ENCODE data around the gene TSC22D1. TPM values are rescaled to one million over a fixed set of nuclear protein-coding genes. Genes with fewer than 3 reads are reported as not detected.
"Not testable (repeated sequence)": the region's sequence is repeated elsewhere in the genome, so short reads cannot be mapped to it uniquely, and the experiment has no call there.

The TSC22D1 gene
- total RNA-seq, 1 donor from 2014 or later, result 259 TPM

GRCh38 chr13:44506251-44506650 is 69.9 kb downstream of the TSC22D1 start:
- no peak for DNase-seq (ENCODE audit: low read depth)

DNA sequence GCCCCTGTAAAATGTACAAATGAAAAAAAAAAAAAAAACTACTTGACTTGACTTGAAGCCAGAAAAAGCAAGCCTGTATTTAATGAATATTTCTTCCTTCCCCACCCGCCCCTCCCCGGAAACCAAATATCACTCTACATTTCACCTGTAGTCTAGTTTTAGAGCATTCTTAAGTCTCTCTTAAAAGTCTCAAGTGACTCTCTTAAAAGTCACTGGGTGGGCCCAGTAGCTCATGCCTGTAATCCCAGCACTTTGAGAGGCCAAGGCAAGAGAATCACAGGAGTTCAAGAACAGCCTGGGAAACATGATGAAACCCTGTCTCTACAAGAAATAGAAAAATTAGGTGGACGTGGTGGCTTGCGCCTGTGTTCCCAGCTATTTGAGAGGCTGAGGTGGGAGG is 72.0 kb downstream of the TSC22D1 start:
- DNase-seq (ENCODE audit: low read depth), result no peak

DNA sequence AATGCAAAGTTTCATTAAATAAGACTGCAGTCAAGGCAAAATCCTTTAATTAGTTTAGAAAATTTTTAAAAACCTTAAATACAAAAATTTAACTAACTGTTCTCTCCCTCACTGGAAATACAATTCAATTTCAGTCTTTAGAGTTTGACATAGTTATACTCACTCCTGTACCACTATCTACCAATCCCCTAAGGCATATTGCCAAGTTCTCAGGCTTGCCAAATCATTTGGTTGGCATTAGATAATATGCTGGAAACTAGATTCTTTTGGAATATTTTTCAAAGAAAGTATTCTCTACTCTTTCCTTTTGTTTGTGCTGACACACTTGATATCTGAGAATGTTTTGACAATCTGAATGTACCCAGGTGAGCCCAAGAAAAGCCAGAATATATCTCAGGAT is 77.2 kb downstream of the TSC22D1 start:
- peak; percentile 51 for DNase-seq (ENCODE audit: low read depth)

DNA sequence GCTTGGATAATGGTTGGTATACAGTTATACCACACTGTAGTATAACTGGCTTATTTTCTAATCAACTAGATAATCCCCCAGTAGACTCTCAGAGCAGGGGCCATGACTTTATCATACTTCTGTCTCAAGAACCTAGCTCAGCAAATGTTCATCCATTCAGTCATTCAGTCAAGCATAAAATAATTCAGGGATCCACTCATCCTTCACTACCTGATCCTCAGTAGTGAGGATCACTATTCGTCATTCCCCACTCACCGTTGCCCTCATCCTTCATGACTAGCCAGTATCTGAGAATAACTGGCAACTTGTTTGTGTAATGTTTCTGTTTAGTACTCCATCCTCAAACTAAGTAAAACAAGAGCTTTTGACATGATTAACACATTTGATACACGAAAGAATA is 77.6 kb downstream of the TSC22D1 start:
- DNase-seq (ENCODE audit: low read depth), result peak; percentile 56

- no peak for DNase-seq (ENCODE audit: low read depth)
Measured at GRCh38 chr13:44497801-44498200, 78.3 kb downstream of the TSC22D1 start.

GRCh38 chr13:44493213-44493812 is 82.8 kb downstream of the TSC22D1 start:
- no peak for DNase-seq (ENCODE audit: low read depth)

DNA sequence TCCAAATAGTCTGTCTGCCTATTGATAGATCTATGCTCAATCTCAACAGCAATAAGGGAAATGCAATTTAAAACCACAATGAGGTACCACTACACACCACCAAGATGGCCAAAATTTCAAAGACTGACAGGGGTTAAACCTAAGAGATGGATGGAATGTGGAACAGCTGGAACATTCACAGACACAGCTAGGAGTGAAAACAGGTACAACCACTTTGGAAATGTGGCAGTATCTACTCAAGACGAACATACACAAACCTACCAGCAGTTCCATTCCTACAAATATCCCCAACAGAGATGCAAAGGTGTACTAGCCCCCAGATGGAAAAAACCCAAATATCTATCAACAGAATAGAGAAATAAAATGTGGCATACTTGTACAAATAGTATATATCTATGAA is 86.4 kb downstream of the TSC22D1 start:
- no peak for DNase-seq (ENCODE audit: low read depth)

GRCh38 chr13:44487989-44488388 is 88.1 kb downstream of the TSC22D1 start:
- DNase-seq (ENCODE audit: low read depth), result no peak

DNA sequence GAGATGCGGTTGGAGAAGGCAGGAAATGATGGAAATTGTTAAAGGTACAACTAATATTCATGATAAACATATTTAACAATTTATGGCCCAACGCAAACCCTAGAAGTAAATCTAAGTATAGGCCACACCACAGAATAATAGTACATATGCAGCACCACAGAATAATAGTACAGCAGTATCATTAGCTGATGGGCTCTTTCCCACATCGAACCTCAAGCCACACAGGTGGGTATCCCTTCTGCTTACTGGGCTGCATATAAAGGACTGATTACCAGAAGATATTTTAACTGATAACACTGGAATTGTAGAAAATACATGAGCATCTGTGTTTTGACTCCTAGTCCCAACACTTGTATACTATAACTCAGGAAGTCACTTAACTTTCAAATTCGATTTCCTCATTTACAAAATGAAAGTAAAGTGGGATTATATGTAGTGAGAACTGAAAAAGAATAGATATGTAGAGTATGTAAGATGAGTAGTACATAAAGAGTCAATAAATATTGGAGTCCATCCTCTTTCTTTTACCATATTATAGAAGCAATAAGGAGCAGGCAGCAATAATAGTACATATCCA is 91.5 kb downstream of the TSC22D1 start:
- no peak for DNase-seq (ENCODE audit: low read depth)

DNA sequence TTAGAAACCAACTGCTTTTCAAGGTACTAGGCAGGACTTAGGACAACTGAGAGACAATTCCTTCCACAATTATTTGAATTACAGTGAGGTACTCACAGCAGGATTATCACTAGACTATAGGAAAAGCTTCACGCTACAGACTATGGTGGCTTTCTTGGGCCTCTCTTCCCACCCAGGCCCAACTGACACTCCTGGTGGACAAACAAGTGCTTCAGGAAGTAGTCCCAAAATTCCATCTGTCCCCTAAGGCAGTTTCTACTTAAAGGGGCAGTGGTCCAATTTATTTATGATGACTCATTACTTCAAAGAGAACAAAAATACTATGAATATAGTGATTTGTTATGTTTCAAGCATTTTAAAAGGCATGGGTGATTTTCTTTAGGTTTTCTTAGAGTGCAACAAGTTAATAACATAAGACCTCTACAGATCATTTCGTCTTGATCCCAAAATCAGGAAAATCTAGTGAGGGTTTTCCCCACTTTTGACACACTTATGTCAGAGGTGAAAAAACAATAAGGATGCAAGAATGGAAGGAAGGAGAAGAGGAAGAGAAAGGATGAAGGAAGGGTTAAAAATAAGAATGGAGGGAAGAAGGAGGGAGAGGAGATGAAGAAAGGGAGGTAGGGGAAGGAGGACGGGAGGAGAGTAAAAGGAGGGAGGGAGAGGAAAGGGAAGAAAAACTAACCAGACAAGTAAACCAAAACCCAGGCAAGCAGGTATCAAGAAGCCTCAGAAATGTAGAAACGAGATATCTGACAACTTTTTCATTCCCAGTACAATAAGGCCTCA is 101.8 kb downstream of the TSC22D1 start:
- peak; percentile 23 for DNase-seq (ENCODE audit: low read depth)

DNA sequence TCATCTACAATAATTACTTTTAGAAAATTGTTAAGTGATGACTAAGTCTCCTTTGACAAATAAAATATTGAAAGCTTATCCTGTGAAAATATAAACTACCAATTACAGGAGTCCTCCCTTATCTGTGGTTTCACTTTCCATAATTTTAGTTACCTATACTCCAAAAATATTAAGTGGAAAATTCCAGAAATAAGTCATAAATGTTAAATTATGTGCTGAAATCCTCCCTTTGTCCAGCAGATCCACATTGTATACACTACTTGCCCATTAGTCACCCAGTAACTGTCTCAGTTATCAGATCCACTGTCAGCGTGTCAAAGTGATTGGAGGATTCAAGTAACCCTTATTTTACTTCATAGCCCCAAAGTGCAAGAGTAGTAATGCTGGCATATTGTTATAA is 104.4 kb downstream of the TSC22D1 start:
- DNase-seq (ENCODE audit: low read depth), result peak; percentile 20

- peak; percentile 72 for DNase-seq (ENCODE audit: low read depth)
Measured at GRCh38 chr13:44470638-44471562, 105.2 kb downstream of the TSC22D1 start.

- DNase-seq (ENCODE audit: low read depth), result no peak
Measured at GRCh38 chr13:44468874-44469273, 107.3 kb downstream of the TSC22D1 start.

DNA sequence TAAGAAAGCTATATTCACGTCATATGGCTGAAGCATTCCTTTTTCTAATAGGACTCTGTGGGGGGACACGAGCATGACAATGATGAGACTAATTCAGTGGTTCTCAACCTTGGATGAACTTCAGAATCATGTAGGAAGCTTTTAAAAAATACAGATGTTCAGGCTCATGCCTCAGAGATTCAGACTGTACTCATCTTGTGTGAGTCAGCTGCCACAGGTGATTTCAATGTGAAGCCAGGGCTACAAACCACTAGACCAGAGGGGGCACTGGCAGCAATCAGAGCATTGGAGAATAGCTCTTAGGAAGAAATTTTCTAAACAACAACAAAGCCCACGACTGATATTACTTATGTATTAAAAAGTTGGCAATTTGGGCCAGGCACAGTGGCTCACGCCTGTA is 110.8 kb downstream of the TSC22D1 start:
- DNase-seq (ENCODE audit: low read depth), result peak; percentile 50

DNA sequence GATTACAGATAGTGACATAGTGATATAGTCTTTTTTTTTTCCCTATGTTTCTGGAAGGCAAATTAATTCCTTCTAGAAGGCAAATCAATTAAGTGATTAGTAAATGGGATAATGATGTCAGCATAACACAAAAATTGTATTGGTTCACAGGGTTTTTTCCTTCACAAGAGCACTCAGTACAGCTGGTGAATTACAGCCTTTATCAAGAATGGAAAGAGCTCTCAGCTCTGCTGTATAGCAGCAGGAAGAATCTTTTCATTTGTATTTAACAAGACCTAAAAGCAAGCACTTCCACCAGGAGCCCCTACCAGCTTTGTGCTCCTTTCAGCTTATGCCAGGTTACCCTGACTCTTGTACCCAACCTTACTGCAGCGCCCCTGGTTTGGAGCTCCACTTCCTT is 111.7 kb downstream of the TSC22D1 start:
- no peak for DNase-seq (ENCODE audit: low read depth)

DNA sequence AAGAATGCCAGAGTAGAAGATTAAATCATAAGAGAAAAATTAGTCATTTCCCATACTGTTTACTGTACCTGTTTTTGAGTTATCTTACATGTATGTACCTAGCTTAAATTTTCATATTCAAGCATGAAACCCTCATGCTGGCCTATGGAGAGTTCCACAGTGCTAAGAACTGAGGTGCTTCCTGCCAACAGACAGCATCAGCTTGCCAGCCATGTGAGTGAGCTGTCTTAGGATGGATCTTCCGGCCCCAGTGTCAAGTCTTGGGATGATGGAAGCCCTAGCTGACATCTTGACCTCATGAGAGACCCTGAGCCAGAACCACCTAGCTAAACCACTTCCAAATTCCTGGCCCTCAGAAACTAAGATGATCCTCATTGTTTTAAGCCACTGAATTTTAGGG is 112.4 kb downstream of the TSC22D1 start:
- no peak for DNase-seq (ENCODE audit: low read depth)

- DNase-seq (ENCODE audit: low read depth), result no peak
Measured at GRCh38 chr13:44459674-44460073, 116.5 kb downstream of the TSC22D1 start.

DNA sequence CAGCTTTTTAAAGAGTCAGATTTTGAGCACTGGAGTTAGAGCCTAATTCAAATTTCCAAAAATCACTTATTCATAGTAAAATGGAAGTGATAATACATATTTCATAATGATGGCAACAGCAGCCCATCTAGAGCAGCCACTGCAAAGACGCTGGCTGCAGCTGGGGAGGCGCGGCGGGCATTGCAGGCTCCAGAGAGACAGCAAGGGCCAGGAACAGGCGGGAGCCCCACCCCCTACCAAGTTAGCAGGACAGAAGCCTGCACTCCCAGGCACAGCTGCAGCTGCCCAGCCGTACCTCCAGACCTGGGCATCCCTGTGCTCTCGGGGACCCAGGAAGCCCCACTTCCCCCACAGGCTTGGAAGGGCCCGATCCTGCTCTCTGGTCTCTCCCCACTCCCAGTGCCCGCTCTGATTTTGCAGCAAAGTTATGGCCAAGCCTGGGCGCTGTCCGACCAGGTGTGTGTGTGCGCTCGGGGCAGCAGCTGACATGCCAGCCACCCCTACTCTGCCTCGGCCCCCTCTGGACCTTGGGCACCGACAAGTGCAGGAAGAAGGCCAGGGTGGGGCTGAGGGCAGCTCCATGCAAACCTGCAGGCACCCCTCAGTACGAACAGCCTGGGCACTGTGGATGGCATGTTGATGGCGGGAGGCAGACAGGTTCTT is 117.7 kb downstream of the TSC22D1 start:
- no peak for DNase-seq (ENCODE audit: low read depth)

DNA sequence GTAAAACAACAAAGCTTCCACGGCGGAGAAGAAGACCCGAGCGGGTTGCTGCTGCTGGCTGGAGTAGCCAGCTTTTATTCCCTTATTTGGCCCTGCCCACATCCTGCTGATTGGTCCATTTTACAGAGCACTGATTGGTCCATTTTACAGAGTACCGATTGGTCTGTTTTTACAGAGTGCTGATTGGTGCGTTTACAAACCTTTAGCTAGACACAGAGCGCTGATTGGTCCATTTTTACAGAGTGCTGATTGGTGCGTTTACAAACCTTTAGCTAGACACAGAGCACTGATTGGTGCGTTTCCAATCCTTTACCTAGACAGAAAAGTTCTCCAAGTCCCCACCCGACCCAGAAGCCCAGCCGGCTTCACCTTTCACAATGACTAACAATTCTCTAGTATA is 119.9 kb downstream of the TSC22D1 start:
- DNase-seq (ENCODE audit: low read depth), result not testable (repeated sequence)

DNA sequence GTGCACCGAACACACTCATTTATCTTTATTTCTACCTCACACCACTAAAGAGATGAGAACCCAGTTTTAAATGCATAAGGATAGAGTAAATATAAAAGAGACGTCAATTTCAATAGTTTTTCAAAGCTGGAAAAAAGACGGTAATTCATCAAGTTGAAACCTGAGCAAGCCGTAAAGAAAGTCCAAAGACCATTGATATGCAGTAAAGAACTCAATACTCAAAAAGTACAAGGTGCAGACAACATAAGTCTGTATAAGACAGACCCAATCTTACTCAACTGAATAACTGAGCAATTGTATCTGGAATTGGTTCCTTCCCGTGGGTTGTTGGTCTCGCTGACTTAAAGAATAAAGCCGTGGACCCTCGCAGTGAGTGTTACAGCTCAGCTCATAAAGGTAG is 120.4 kb downstream of the TSC22D1 start:
- DNase-seq (ENCODE audit: low read depth), result no peak

DNA sequence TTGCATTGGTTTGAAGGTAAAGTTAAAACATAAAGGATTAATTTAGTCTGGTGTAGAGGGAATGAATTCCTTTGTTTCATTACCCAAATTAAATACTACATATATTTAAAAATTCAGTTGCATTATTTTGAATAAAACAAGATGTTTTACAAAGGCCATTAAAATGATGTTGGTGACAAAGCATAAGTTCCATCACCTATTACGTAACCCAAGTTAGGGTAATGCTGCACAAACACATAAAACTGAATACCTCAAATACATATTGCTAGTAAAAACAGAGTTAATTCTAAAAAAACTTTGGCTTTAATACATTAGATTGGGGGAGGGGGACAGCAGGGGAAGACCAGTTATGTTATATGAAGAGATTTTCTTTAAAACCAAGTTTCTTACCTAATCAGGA is 122.2 kb downstream of the TSC22D1 start:
- DNase-seq (ENCODE audit: low read depth), result no peak

GRCh38 chr13:44453069-44453468 is 123.1 kb downstream of the TSC22D1 start:
- DNase-seq (ENCODE audit: low read depth), result no peak

Measured in renal cortical epithelial cell (primary cell).